H9 (cell line): ENCODE data around the gene IPP. TPM values are rescaled to one million over a fixed set of nuclear protein-coding genes. Genes with fewer than 3 reads are reported as not detected.
"Not testable (repeated sequence)": the region's sequence is repeated elsewhere in the genome, so short reads cannot be mapped to it uniquely, and the experiment has no call there.

Experiments
- DNase-seq: peaks from one replicate; pipeline ENCODE4 v3.0.0-alpha.2; 2017
- H2AFZ ChIP-seq: one replicate; pipeline ENCODE4 v1.6.1; 2013; ENCODE audit warnings: mild to moderate bottlenecking, low read length, control low read depth, moderate library complexity
- H2AK5ac ChIP-seq: 2 replicates; pipeline ENCODE4 v1.6.1; 2013; ENCODE audit warnings: low read length, control low read depth, mixed read lengths; ENCODE audit not compliant: insufficient read length
- H2BK120ac ChIP-seq: one replicate; pipeline ENCODE4 v1.6.1; 2013; ENCODE audit warnings: low read depth, mild to moderate bottlenecking, low read length, control low read depth, inconsistent platforms; ENCODE audit not compliant: poor library complexity, severe bottlenecking
- H2BK12ac ChIP-seq: 2 replicates; pipeline ENCODE4 v1.6.1; 2013; ENCODE audit warnings: low read length, control low read depth, mixed read lengths, low read depth; ENCODE audit not compliant: insufficient read length
- H2BK15ac ChIP-seq: 2 replicates; pipeline ENCODE4 v1.6.1; 2013; ENCODE audit warnings: low read depth, low read length, control low read depth
- H2BK20ac ChIP-seq: one replicate; pipeline ENCODE4 v1.6.1; 2013; ENCODE audit warnings: low read depth, mild to moderate bottlenecking, low read length, control low read depth, inconsistent platforms; ENCODE audit not compliant: poor library complexity, severe bottlenecking
- H2BK5ac ChIP-seq: 2 replicates; pipeline ENCODE4 v1.6.1; 2013; ENCODE audit warnings: low read length, control low read depth, mixed read lengths; ENCODE audit not compliant: insufficient read length
- H3K14ac ChIP-seq: 2 replicates; pipeline ENCODE4 v1.6.1; 2013; ENCODE audit warnings: low read length, control low read depth; ENCODE audit not compliant: insufficient read depth
- H3K18ac ChIP-seq: 2 replicates; pipeline ENCODE4 v1.6.1; 2013; ENCODE audit warnings: low read depth, mild to moderate bottlenecking, mixed read lengths, low read length, control low read depth; ENCODE audit not compliant: insufficient read length
- H3K23ac ChIP-seq: 2 replicates; pipeline ENCODE4 v1.6.1; 2013; ENCODE audit warnings: low read length, control low read depth, mixed read lengths, low read depth; ENCODE audit not compliant: insufficient read length
- H3K23me2 ChIP-seq: 2 replicates; pipeline ENCODE4 v1.6.1; 2013; ENCODE audit warnings: low read depth, mild to moderate bottlenecking, mixed read lengths, low read length, control low read depth; ENCODE audit not compliant: insufficient read length, poor library complexity, severe bottlenecking
- H3K27ac ChIP-seq: 2 replicates; pipeline ENCODE4 v1.5.1; 2013; ENCODE audit warnings: low read length, control low read depth, mixed read lengths, low read depth; ENCODE audit not compliant: insufficient read length
- H3K27me3 ChIP-seq: 2 replicates; pipeline ENCODE4 v1.6.1; 2013; ENCODE audit warnings: low read length, control low read depth, inconsistent platforms; ENCODE audit not compliant: insufficient read depth
- H3K4ac ChIP-seq: 2 replicates; pipeline ENCODE4 v1.6.1; 2013; ENCODE audit warnings: low read depth, mild to moderate bottlenecking, control low read depth, inconsistent platforms, low read length, moderate library complexity
- H3K4me1 ChIP-seq: 2 replicates; pipeline ENCODE4 v1.6.1; 2013; ENCODE audit warnings: low read length, control low read depth, inconsistent platforms; ENCODE audit not compliant: insufficient read depth
- H3K4me2 ChIP-seq: 2 replicates; pipeline ENCODE4 v1.6.1; 2013; ENCODE audit warnings: low read length, control low read depth, mixed read lengths; ENCODE audit not compliant: insufficient read length, insufficient read depth
- H3K56ac ChIP-seq: 2 replicates; pipeline ENCODE4 v1.6.1; 2013; ENCODE audit warnings: low read depth, mild to moderate bottlenecking, mixed read lengths, low read length, control low read depth; ENCODE audit not compliant: insufficient read length
- H3K79me1 ChIP-seq: 2 replicates; pipeline ENCODE4 v1.6.1; 2013; ENCODE audit warnings: low read depth, mild to moderate bottlenecking, moderate library complexity, low read length, control low read depth, inconsistent platforms; ENCODE audit not compliant: insufficient read depth, poor library complexity, severe bottlenecking
- H3K79me2 ChIP-seq: 2 replicates; pipeline ENCODE4 v1.6.1; 2013; ENCODE audit warnings: low read length, control low read depth, inconsistent platforms; ENCODE audit not compliant: insufficient read depth
- H3K9ac ChIP-seq: 2 replicates; pipeline ENCODE4 v1.6.1; 2013; ENCODE audit warnings: low read length, control low read depth, mixed read lengths; ENCODE audit not compliant: insufficient read length; ENCODE audit errors: extremely low read depth
- H3K9me3 ChIP-seq: one replicate; pipeline ENCODE4 v1.6.1; 2013; ENCODE audit warnings: low read depth, low read length, inconsistent platforms; ENCODE audit not compliant: control insufficient read depth
- H3T11ph ChIP-seq: one replicate; pipeline ENCODE4 v1.6.1; 2013; ENCODE audit warnings: mild to moderate bottlenecking, low read length, control low read depth, inconsistent platforms
- H4K20me1 ChIP-seq: one replicate; pipeline ENCODE4 v1.6.1; 2013; ENCODE audit not compliant: control insufficient read depth, insufficient read length, insufficient read depth
- H4K5ac ChIP-seq: 2 replicates; pipeline ENCODE4 v1.6.1; 2013; ENCODE audit warnings: low read depth, mild to moderate bottlenecking, mixed read lengths, low read length, control low read depth; ENCODE audit not compliant: insufficient read length
- H4K8ac ChIP-seq: replicated peaks from 2 replicates; pipeline ENCODE4 v1.6.1; 2013; ENCODE audit warnings: low read length, control low read depth, mixed read lengths, low read depth; ENCODE audit not compliant: insufficient read length
- H4K91ac ChIP-seq: 2 replicates; pipeline ENCODE4 v1.6.1; 2013; ENCODE audit warnings: low read depth, mild to moderate bottlenecking, moderate library complexity, mixed read lengths, low read length, control low read depth; ENCODE audit not compliant: insufficient read length
- H3K27ac Mint-ChIP-seq, 3 experiments: 2 replicates in 2 of 3; 3 replicates in 1 of 3; pipeline ENCODE4 v1.8.0; 2020 to 2021; ENCODE audit warnings: mixed read lengths in 3 of 3, mild to moderate bottlenecking in 1 of 3, moderate library complexity in 1 of 3
- H3K27me3 Mint-ChIP-seq: 2 replicates; pipeline ENCODE4 v1.8.0; 2021; ENCODE audit warnings: low read depth, mild to moderate bottlenecking, moderate library complexity, mixed read lengths
- H3K36me3 Mint-ChIP-seq, 3 experiments: 2 replicates in 2 of 3; 3 replicates in 1 of 3; pipeline ENCODE4 v1.8.0; 2020 to 2021; ENCODE audit warnings: low read depth in 3 of 3, mixed read lengths in 3 of 3; ENCODE audit not compliant: insufficient read depth in 1 of 3
- H3K4me1 Mint-ChIP-seq, 2 experiments: 2 replicates each; pipeline ENCODE4 v1.8.0; 2020; ENCODE audit warnings: mixed read lengths in 2 of 2
- H3K4me3 Mint-ChIP-seq, 2 experiments: 2 replicates in 1 of 2; 3 replicates in 1 of 2; pipeline ENCODE4 v1.8.0; 2020 to 2021; ENCODE audit warnings: mild to moderate bottlenecking in 2 of 2, mixed read lengths in 2 of 2, moderate library complexity in 1 of 2
- H3K9me3 Mint-ChIP-seq, 2 experiments: 2 replicates in 1 of 2; 3 replicates in 1 of 2; pipeline ENCODE4 v1.8.0; 2020; ENCODE audit warnings: mild to moderate bottlenecking in 2 of 2, mixed read lengths in 2 of 2, moderate library complexity in 1 of 2
- WGBS: extraction: QIAGEN DNeasy Blood & Tissue Kit; methylation state at CpG from one replicate; pipeline ENCODE4 v1.1.7; 2013; ENCODE audit warnings: missing lambda C conversion rate, low lambda C conversion rate, mixed read lengths; ENCODE audit not compliant: insufficient read length; ENCODE audit errors: extremely low coverage; 5-methylcytosine and 5-hydroxymethylcytosine counted together
- total RNA-seq: library from RNA; stranded (reverse); gene quantifications from 2 replicates; pipeline ENCODE4 v1.2.1, GENCODE V29; 2021
- TF ChIP-seq, protein P1 (sequence below): fragments of 200-600 bp; sonication (generic); conservative IDR thresholded peaks from 3 replicates; pipeline ENCODE4 v1.8.0; 2021; ENCODE audit warnings: antibody characterized with exemption, mild to moderate bottlenecking

Gene IPP
- total RNA-seq, 1 experiment from 2014 or later = 6.3 TPM

GRCh38 chr1:45752014-45752413, 1.6 kb upstream of the IPP start:
- Mint-ChIP-seq H3K27ac (peak overlapping the region in 1 of 3 experiments; percentile 36; a peak in 1 of 7 replicates), H3K9me3 (peaks cover 14 to 15% of the 10 kb centered on the region in 2 experiments), H3K4me3 (no peak overlapping the region), H3K4me1 (peaks cover 11 to 19% of the 10 kb centered on the region in 2 experiments), H3K27me3 (no peaks in the 10 kb centered on the region), H3K36me3 (peaks cover 0 to 10% (median 2%) of the 10 kb centered on the region in 3 experiments; a peak in 4 of 7 replicates)
- Histone ChIP-seq H3K23me2 (peaks cover 5% of the 10 kb centered on the region), H3K27me3 (no peaks in the 10 kb centered on the region), H3T11ph (no peak overlapping the region), H3K79me1 (no peaks in the 10 kb centered on the region), H4K91ac (no peak overlapping the region), H3K4ac (no peak overlapping the region), H3K9ac (no peak overlapping the region), H3K79me2 (no peaks in the 10 kb centered on the region), H2BK5ac (no peak overlapping the region), H4K5ac (no peak overlapping the region), H2BK12ac (no peak overlapping the region), H3K56ac (no peak overlapping the region), H3K18ac (no peak overlapping the region), H4K20me1 (no peaks in the 10 kb centered on the region), H3K27ac (no peak overlapping the region), H3K23ac (no peak overlapping the region), H4K8ac (no peak overlapping the region), H2BK120ac (no peak overlapping the region), H2BK20ac (no peak overlapping the region), H3K14ac (no peak overlapping the region), H2BK15ac (no peak overlapping the region), H3K4me2 (no peak overlapping the region), H3K4me1 (no peaks in the 10 kb centered on the region), H2AK5ac (no peak overlapping the region), H3K9me3 (peaks cover 14% of the 10 kb centered on the region), H2AFZ (no peak overlapping the region)
- no CpG with 5 or more reads among the region's 2 CpGs for WGBS
- no peak for DNase-seq
- TF ChIP-seq, protein P1, sequence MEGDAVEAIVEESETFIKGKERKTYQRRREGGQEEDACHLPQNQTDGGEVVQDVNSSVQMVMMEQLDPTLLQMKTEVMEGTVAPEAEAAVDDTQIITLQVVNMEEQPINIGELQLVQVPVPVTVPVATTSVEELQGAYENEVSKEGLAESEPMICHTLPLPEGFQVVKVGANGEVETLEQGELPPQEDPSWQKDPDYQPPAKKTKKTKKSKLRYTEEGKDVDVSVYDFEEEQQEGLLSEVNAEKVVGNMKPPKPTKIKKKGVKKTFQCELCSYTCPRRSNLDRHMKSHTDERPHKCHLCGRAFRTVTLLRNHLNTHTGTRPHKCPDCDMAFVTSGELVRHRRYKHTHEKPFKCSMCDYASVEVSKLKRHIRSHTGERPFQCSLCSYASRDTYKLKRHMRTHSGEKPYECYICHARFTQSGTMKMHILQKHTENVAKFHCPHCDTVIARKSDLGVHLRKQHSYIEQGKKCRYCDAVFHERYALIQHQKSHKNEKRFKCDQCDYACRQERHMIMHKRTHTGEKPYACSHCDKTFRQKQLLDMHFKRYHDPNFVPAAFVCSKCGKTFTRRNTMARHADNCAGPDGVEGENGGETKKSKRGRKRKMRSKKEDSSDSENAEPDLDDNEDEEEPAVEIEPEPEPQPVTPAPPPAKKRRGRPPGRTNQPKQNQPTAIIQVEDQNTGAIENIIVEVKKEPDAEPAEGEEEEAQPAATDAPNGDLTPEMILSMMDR = no peak

- not testable (repeated sequence) for H4K20me1 ChIP-seq, H3K36me3 Mint-ChIP-seq, H2AK5ac ChIP-seq, H3K79me1 ChIP-seq, H4K8ac ChIP-seq, H3K56ac ChIP-seq, H4K91ac ChIP-seq, H2BK20ac ChIP-seq, H2BK15ac ChIP-seq, H3K23ac ChIP-seq, H3K4ac ChIP-seq, H3K14ac ChIP-seq, H3K4me1 ChIP-seq, H2BK120ac ChIP-seq, H3K27me3 ChIP-seq, H2AFZ ChIP-seq, H3T11ph ChIP-seq, DNase-seq, H3K27ac ChIP-seq, H4K5ac ChIP-seq, H3K23me2 ChIP-seq, H2BK5ac ChIP-seq, H2BK12ac ChIP-seq, H3K27me3 Mint-ChIP-seq, H3K79me2 ChIP-seq
- WGBS = no CpG with 5 or more reads among the region's 24 CpGs
- H3K4me3 Mint-ChIP-seq = peak overlapping the region; percentile 91 to 92
- Histone ChIP-seq H3K9me3 (peaks cover 14% of the 10 kb centered on the region), H3K4me2 (peak overlapping the region; percentile 31), H3K18ac (peak overlapping the region; percentile 52), H3K9ac (peak overlapping the region; percentile 33)
- H3K9me3 Mint-ChIP-seq = peaks cover 14 to 15% of the 10 kb centered on the region in 2 experiments
- H3K27ac Mint-ChIP-seq = peak overlapping the region; percentile 96 to 98 (median 96)
- peaks cover 11 to 19% of the 10 kb centered on the region in 2 experiments for H3K4me1 Mint-ChIP-seq
These were observed 786 bp upstream of the IPP start for GRCh38 chr1:45751039-45751838.
